HEK293T (cell line): Measurements from ENCODE around the gene ATRIP.

Source experiments
- ARNT ChIP-seq: fragments of 450-650 bp; IDR thresholded peaks from 2 replicates; pipeline ENCODE4 v1.6.1; 2017; ENCODE audit warnings: mild to moderate bottlenecking
- BHLHE40 ChIP-seq: fragments of 450-650 bp; IDR thresholded peaks from 2 replicates; pipeline ENCODE4 v1.6.1; 2016; ENCODE audit warnings: mild to moderate bottlenecking, moderate library complexity, borderline replicate concordance
- FOXK2 ChIP-seq: fragments of 450-650 bp; IDR thresholded peaks from 2 replicates; pipeline ENCODE4 v1.6.1; 2016; ENCODE audit warnings: mild to moderate bottlenecking
- FOXM1 ChIP-seq: fragments of 450-650 bp; IDR thresholded peaks from 2 replicates; pipeline ENCODE4 v1.6.1; 2017; ENCODE audit warnings: mild to moderate bottlenecking, borderline replicate concordance
- L3MBTL2 ChIP-seq: fragments of 450-650 bp; conservative IDR thresholded peaks from 2 replicates; pipeline ENCODE4 v1.6.1; 2016; ENCODE audit warnings: mild to moderate bottlenecking
- NFRKB ChIP-seq: fragments of 450-650 bp; IDR thresholded peaks from 2 replicates; pipeline ENCODE4 v1.6.1; 2016; ENCODE audit warnings: mild to moderate bottlenecking, moderate library complexity
- SP1 ChIP-seq: fragments of 450-650 bp; IDR thresholded peaks from 2 replicates; pipeline ENCODE4 v1.6.1; 2017
- SUZ12 ChIP-seq: fragments of 450-650 bp; IDR thresholded peaks from 2 replicates; pipeline ENCODE4 v1.6.1; 2016; ENCODE audit warnings: mild to moderate bottlenecking
- TARDBP ChIP-seq: fragments of 450-650 bp; IDR thresholded peaks from 2 replicates; pipeline ENCODE4 v1.6.1; 2016
- ZNF384 ChIP-seq: fragments of 450-650 bp; IDR thresholded peaks from 2 replicates; pipeline ENCODE4 v1.6.1; 2016

GRCh38 chr3:48422272-48422671, 24.3 kb upstream of the ATRIP start:
- no peak for TF ChIP-seq ZNF384
- no peak for TF ChIP-seq FOXK2
- TF ChIP-seq BHLHE40 = no peak
- no peak for TF ChIP-seq FOXM1
- TF ChIP-seq SP1 = no peak
- no peak for TF ChIP-seq NFRKB
- no peak for TF ChIP-seq ARNT
- no peak for TF ChIP-seq TARDBP
- TF ChIP-seq SUZ12 = no peak
- TF ChIP-seq L3MBTL2 = no peak
